ENCODE measurements around the gene NES.

DNA sequence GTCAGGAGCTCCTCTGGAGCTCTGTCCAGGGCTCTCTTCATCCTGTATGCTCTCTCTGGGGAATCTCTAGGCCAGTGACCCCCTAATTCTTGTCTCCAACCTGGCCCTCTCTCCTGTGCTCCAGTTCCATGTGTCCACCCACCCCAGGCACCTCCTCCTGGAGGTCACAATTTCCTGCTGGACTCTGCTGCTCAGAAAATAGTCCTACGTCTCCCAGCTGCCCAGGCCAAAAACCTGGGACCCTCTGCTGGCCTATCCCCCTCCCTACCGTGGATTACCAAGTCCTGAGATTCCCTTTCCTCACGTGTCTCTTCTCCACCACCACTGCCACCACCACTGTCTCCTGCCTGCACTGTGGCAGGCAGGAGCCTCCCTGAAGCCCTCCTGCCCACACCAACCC, 11.7 kb downstream of the NES start:
- no peak for TF ChIP-seq SIN3A (conservative IDR thresholded peaks at IDR 0.05 in 1 of 2, IDR thresholded peaks at IDR 0.05 in 1 of 2; ENCODE audit: low read depth in 1 of 2, low read length in 2 of 2)
- TF ChIP-seq, protein P1, sequence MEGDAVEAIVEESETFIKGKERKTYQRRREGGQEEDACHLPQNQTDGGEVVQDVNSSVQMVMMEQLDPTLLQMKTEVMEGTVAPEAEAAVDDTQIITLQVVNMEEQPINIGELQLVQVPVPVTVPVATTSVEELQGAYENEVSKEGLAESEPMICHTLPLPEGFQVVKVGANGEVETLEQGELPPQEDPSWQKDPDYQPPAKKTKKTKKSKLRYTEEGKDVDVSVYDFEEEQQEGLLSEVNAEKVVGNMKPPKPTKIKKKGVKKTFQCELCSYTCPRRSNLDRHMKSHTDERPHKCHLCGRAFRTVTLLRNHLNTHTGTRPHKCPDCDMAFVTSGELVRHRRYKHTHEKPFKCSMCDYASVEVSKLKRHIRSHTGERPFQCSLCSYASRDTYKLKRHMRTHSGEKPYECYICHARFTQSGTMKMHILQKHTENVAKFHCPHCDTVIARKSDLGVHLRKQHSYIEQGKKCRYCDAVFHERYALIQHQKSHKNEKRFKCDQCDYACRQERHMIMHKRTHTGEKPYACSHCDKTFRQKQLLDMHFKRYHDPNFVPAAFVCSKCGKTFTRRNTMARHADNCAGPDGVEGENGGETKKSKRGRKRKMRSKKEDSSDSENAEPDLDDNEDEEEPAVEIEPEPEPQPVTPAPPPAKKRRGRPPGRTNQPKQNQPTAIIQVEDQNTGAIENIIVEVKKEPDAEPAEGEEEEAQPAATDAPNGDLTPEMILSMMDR (IDR thresholded peaks at IDR 0.05; ENCODE audit: control extremely low read depth in 1 of 3, insufficient read depth in 1 of 3, low read depth in 1 of 3, low read length in 3 of 3): no peak
- no peak for TF ChIP-seq POLR2A (IDR thresholded peaks at IDR 0.05; ENCODE audit: control extremely low read depth in 1 of 2, low read depth in 2 of 2, low read length in 2 of 2)
- TF ChIP-seq, protein P2, sequence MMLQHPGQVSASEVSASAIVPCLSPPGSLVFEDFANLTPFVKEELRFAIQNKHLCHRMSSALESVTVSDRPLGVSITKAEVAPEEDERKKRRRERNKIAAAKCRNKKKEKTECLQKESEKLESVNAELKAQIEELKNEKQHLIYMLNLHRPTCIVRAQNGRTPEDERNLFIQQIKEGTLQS (IDR thresholded peaks at IDR 0.05; ENCODE audit: insufficient read depth, low read depth, low read length): no peak
- TF ChIP-seq EP300 (IDR thresholded peaks at IDR 0.05; ENCODE audit: borderline replicate concordance in 1 of 2, low read depth in 2 of 2, low read length in 2 of 2): no peak
- no peak for TF ChIP-seq SP2 (IDR thresholded peaks at IDR 0.05; ENCODE audit: low read length)
- TF ChIP-seq YY1 (IDR thresholded peaks at IDR 0.05; ENCODE audit: low read depth, low read length): no peak
